Measurements from ENCODE around the gene FANCM.

FANCM gene

DNA sequence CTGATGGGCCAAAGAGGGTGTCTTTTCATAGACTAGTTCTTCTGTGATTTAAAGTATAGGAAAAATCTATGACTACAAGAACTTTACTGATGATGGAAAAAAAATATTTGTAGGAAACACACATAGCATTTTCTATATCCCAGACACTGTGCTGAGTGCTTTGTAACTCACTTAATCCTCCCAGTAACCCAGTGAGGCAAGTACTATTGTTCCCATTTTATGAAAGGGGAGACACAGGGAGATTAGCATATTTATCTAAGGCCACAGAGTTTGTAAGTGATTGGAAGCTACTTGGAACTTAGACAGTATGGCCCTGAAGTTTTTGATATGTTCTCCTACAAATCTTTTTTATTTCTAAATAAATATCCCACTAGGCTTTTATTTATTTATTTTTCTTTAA, 31.9 kb upstream of the FANCM start:
- TF ChIP-seq, protein P1, sequence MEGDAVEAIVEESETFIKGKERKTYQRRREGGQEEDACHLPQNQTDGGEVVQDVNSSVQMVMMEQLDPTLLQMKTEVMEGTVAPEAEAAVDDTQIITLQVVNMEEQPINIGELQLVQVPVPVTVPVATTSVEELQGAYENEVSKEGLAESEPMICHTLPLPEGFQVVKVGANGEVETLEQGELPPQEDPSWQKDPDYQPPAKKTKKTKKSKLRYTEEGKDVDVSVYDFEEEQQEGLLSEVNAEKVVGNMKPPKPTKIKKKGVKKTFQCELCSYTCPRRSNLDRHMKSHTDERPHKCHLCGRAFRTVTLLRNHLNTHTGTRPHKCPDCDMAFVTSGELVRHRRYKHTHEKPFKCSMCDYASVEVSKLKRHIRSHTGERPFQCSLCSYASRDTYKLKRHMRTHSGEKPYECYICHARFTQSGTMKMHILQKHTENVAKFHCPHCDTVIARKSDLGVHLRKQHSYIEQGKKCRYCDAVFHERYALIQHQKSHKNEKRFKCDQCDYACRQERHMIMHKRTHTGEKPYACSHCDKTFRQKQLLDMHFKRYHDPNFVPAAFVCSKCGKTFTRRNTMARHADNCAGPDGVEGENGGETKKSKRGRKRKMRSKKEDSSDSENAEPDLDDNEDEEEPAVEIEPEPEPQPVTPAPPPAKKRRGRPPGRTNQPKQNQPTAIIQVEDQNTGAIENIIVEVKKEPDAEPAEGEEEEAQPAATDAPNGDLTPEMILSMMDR (conservative IDR thresholded peaks at IDR 0.05; ENCODE audit: low read depth, low read length) = no peak
- DNase-seq (ENCODE audit: low read depth) = no peak
- no peak overlapping the region for H3K4me3 ChIP-seq (ENCODE audit: low read length)

DNA sequence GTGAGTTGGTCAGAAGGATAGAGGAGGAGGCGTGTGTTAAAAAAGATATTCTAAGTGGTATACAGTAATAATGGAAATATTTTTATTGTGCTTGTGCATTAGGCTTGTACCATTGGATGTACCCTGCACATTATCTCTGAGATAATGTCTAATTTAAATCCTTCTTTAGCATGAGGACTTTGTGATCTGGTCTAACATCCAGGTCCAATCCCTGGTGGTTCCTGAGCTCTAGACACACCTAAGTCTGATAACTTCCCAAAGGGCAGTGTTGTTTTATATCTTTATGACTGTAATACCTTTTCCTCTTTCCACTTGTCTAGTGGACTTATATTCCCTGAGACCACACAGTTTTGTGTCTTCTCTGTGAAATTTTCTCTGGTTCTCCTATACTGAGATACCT, 31.2 kb upstream of the FANCM start:
- TF ChIP-seq, protein P1 (conservative IDR thresholded peaks at IDR 0.05; ENCODE audit: low read depth, low read length) = no peak
- no peak for DNase-seq (ENCODE audit: low read depth)
- no peak overlapping the region for H3K4me3 ChIP-seq (ENCODE audit: low read length)

DNA sequence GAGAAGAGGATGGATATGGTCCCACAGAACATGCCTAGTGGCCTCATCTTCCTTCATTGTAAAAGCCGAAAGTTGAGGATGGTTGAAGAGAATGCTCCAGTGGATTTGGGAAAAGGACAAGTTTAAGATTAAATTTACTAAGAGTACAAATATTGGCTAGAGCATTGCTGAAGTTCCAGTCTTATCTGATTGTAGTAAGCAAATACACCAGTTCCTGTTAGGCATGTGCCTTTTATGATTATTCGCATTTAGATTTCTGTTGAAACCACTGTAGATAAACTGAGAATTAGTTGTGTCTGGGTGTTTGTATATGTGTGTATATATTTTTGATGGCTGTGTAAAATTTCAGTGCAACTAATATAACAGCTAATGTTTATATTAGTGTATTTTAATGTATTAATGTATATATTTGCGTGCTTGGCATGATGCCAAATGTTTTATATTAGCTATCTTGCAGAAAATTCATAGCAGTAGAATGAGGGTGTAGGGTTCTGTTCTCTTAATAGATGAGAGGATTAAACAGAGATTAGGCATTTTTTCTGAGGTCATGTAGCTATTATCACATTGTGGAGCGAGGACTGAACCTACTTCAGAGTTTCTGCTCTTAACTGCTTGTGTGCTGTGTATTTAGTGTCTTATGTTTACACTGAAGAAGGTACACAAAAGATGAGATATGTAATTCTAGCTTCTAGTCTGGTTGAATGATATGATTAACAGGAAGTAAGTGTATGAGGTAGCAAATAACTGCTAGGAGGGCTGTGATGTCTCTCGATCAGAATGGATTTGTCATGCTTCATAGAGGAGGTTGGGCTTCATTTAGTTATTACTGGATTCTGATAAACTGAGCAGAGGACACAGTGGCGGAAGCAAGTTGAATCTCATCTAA, 22.6 kb upstream of the FANCM start:
- TF ChIP-seq, protein P1 (conservative IDR thresholded peaks at IDR 0.05; ENCODE audit: low read depth, low read length) = no peak
- H3K4me3 ChIP-seq (ENCODE audit: low read length) = no peak overlapping the region
- no peak for DNase-seq (ENCODE audit: low read depth)

DNA sequence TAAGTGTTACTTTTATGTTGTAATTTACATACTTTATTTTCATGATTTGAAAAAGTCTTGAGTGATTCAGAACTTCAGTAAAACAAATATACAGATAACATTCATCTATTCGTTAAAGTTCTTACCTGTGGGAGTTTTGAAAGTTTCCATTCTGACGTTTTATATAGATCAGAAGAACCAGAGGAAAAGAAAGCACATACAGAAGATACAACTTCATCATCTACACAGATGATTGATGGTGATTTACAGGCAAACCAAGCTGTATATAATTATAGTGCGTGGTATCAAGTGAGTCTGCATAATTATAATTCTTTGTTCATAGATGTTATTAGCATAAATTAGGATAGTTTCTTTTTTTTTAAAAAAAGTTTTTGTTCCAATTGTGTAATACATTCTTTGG, 21.4 kb upstream of the FANCM start:
- DNase-seq (ENCODE audit: low read depth) = no peak
- H3K4me3 ChIP-seq (ENCODE audit: low read length) = no peak overlapping the region
- TF ChIP-seq, protein P1 (conservative IDR thresholded peaks at IDR 0.05; ENCODE audit: low read depth, low read length) = no peak

DNA sequence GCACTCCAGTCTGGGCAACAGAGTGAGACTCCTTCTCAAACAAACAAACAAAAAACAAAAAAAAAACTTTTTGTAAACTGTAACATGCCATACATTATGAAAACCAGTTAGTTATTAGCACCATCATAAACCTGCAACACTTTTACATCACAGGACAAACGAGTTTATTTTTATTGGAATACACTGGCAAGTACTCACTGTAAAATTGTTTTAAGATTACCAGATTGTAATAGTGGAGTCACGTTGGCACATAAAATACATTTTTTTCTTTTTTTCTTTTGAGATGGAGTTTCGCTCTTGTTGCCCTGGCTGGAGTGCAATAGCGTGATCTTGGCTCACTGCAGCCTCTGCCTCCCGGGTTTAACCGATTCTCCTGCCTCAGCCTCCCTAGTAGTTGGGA, 17.1 kb upstream of the FANCM start:
- TF ChIP-seq, protein P1 (conservative IDR thresholded peaks at IDR 0.05; ENCODE audit: low read depth, low read length) = no peak
- DNase-seq (ENCODE audit: low read depth) = no peak
- H3K4me3 ChIP-seq (ENCODE audit: low read length) = no peak overlapping the region

DNA sequence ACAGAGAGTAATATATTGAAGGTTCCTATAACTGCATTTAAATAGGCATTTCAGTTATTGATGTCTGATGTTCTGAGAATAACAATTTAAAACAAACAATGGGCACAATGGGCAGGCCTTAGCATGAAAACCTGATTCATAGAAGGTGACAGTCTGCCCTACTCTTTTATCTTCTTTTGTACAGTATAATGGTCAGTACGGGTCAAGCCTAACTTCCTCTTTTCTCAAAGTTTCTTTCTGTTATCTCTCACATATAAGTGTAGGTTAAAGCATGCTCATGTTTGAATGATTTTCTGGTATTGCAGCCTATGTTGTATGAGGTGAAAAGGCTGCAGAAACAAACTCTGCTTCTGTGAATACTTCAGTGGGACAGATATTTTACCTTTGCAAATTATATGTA, 15.6 kb upstream of the FANCM start:
- no peak overlapping the region for H3K4me3 ChIP-seq (ENCODE audit: low read length)
- TF ChIP-seq, protein P1 (conservative IDR thresholded peaks at IDR 0.05; ENCODE audit: low read depth, low read length) = no peak

DNA sequence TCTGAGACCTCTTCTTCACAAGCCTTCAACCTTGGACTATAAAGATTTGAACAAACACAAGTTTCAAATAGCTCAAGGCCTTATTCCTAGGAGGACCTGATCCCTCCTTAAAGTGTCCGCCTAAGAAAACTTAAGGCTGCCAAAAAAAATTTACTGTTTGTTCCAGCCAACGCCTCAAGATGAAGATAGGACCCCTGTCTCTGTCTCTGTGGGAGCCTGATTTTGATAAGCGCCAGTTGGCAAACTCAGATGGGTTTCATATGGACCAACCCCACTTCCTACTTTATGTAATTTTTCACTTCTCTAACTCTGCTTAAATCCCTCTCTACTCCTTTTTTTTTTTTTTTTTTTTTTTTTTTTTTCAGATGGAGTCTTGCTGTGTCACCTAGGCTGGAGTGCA, 12.5 kb upstream of the FANCM start:
- no peak for DNase-seq (ENCODE audit: low read depth)
- TF ChIP-seq, protein P1 (conservative IDR thresholded peaks at IDR 0.05; ENCODE audit: low read depth, low read length) = no peak

More for the DNA sequence above, 15.6 kb upstream of the FANCM start:
- DNase-seq (ENCODE audit: low read depth) = no peak

More for the DNA sequence above, 12.5 kb upstream of the FANCM start:
- H3K4me3 ChIP-seq (ENCODE audit: low read length) = no peak overlapping the region

All from retinal pigment epithelial cell (primary cell).